Measurements from ENCODE around the gene PIK3C2G.
"Not testable (repeated sequence)": the region's sequence is repeated elsewhere in the genome, so short reads cannot be mapped to it uniquely, and the experiment has no call there.

Gene PIK3C2G

DNA sequence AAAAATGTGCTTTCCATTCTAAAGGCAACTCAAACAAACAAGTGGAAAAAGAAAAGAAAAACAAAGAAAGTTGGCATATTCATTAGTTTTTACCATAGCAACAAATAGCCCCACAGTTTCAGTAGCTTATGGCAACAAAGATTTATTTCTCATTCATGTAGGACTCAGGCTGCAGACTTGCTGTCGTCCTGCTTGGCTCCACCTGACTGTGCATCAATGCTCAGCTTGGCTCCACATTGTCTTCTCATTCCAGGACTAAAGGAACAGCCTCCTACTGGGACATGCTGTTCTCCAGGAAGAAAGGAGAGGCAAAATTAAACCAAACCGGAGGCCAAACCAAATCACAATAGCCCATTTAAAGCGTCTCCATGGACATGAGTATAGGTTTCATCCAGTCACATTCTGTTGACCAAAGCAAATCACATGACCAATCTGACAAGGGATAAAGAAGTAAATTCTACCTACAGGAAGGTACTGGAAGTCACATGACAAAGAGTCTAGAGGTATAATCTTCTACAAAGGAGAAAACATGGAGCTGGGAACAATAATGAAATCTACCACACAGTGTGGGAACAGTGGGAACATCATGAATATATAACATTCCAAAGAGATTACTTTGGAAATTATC lies 222.5 kb downstream of the PIK3C2G start:
- no peak for DNase-seq

DNA sequence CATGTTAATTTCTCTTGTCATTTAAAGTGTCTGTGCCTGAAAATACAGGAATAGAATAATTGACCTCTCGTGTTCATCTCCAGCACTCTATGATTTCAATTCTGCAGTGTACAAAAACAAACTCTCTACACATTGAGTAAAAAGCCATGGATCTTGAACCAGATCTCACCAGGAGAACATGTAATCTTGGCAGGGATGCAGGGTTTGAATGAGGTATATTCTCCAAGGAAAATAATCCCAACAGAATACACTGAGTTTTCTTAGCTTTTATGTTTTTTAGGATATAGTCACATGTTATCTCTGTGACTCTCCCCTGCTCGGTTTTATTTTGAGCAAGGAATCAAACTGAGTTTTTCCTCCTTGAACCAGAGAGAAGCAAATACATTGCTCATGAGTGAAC lies 224.7 kb downstream of the PIK3C2G start:
- no peak for DNase-seq

DNA sequence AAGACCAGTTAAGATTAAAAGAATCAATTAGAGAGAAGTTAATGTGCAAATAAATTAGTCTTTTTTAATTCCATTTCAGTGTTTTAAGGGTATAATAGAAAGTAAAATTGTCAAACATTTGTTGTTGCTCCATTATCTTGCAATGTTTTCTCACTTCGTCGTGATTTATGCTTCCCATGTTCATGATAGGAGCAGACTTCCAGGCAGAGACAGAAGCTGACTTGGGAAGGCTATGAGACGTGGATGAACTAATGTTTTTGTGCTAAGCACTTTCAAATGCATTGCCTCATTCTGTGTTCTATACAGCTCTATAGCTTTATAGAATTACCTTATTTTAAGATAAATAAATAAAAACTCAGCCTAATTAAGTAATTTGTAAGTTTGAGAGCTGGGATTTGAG lies 226.2 kb downstream of the PIK3C2G start:
- no peak for DNase-seq

DNA sequence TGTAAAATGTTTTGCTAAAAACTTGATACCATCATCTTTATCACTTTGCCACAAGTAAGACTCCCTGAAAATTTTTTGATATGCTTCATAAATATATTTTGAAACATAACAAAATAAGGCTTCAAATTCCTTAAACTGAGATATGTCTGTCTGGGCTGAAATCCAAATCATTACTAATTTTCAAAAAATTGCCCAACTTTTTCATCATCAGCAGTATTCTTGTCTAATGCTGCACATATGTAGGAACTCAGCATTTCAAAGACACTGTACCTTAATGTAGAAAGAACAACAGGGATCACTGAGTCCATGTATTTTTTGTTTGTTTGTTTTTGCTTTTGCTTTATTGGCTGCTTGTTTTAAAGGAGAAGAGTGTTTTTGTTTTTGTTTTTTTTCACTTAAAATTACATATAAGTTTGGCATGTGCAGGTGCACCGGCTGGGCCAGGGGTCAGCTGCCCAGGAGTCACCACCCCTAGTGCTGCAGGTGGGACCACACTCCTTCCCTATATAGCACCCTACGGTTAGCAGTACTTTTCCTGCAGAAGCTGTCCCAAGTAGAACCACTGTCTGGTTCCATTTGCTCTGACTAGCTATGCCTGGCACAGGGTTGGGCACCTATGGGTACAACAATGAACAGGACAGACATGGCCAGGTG lies 231.2 kb downstream of the PIK3C2G start:
- DNase-seq, result no peak

DNA sequence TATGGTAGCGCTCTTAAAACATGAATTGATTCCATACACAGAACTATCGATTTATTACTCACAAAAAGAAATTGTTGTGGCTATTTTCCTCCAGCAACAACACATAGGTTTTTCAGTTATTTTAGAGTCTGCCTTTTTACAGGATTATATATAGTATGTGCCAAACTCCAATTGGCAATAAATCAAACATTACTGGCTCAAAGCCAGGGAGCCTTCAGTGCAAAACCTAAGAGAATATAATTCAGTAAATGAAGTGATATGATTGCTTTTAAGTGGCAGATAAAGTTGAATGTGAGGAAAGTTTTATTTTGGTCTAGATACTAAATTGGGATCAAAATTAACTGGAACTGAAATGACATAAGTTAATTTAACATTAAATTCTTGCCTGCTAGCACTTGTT lies 234.8 kb downstream of the PIK3C2G start:
- no peak for DNase-seq

DNA sequence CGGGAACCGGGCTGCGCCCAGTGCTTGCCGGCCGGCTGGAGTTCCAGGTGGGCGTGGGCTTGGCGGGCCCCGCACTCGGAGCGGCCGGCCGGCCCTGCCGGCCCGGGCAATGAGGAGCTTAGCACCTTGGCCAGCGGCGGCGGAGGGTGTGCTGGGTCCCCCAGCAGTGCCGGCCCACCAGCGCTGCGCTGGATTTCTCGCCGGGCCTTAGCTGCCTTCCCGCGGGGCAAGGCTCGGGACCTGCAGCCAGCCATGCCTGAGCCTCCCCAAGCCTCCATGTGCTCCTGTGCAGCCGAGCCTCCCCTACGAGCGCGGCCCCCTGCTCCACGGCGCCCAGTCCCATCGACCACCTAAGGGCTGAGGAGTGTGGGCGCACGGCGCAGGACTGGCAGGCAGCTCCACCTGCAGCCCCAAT lies 238.8 kb downstream of the PIK3C2G start:
- not testable (repeated sequence) for DNase-seq

DNA sequence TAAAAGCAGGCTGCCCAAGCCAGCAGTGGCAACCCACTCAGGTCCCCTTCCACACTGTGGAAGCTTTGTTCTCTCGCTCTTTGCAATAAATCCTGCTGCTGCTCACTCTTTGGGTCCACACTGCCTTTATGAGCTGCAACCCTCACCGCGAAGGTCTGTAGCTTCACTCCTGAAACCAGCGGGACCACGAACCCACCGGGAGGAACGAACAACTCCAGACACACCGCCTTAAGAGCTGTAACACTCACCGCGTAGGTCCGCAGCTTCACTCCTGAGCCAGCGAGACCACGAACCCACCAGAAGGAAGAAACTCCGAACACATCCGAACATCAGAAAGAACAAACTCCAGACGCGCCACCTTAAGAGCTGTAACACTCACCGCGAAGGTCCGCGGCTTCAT lies 239.4 kb downstream of the PIK3C2G start:
- not testable (repeated sequence) for DNase-seq

DNA sequence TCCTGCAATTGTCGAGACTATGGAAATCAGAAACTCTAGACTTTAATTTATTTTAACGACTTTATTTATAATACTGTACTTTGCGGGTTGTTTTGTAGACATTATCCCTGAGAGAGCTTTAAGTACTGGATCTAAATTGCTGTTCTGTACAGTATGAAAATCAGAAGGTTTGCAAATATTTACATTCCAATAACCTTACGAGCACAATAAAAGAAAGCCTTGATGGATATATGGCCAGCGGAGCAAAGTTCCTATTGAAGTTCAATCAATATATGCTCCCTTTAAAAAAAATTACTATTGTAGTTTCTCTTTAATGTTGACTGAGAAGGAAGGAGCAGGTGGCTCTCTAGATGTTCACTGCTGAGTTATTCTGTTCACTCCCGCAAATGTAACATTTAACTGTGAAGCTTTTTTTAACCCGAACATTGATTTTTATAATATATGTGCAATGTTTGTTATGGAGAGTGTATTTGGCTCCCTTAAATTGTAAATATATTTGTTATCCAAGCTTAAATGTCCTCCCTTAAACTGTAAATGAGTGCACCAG lies 241.2 kb downstream of the PIK3C2G start:
- DNase-seq, result no peak

DNA sequence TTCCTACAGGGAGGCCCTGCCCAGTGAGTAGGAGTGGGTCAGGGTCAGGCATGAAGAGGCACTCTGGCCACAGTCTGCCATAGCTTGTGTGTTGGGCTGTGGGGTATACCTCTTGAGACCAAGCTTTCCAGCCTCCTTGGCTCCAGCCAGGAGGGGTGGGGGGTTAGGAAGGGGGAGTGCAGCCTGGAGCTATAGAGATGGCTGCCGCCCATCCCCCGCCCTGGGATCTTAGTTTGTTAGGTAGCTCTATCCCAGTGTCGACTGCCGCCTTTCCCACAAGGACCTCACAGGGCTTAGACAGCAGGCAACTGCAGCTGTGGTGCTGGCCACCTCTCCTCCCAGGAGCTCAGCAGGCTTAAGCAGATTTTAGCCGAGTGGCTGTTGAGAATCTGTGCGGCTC lies 260.1 kb downstream of the PIK3C2G start:
- no peak for DNase-seq

DNA sequence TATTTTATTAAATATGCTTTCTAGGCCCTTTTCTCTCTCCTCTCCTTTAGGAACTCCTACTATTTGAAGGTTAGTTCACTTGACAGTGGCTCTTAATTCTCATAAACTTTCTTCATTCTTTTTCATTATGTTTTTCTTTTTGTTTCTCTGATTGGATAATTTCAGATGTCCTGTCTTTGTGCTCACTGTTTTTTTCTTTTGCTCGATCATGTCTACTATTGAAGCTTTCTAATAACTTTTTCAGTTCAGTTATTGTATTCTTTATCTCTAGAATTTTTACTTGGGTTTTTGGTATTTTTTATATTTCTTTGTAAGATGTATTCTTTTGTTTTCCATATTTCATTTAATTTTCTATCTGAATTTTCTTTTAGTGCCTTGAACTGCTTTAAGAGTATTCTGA lies 261.5 kb downstream of the PIK3C2G start:
- no peak for DNase-seq

DNA sequence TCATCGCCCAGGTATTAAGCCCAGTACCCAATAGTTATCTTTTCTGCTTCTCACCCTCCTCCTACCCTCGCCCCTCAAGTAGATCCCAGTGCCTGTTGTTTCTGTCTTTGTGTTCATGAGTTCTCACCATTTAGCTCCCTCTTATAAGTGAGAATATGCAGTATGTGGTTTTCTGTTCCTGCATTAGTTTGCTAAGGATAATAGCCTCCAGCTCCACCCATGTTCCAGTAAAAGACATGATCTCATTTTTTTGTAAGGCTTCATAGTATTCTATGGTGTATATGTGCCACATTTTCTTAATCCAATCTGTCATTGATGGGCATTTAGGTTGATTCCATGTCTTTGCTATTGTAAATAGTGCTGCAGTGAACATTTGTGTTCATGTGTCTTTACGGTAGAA lies 281.2 kb downstream of the PIK3C2G start:
- DNase-seq, result not testable (repeated sequence)

DNA sequence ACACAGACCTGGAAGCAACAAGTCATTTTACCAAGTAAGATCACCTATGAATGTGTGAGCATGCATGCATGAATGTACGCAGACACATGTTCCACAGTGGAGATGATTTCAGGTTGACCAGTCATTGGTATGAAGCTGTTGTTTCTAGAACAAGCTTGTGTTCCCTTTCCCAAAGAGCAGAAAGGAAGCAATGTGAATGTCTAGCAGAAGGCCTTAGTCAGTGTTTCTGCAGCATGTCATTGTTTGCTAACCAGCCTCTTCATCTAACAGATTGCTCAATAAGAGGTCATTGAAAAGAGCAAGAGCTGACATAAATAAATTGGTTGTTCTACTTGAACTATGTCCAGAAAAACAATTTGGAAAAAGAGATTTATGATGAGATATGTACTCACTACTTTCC lies 285.1 kb downstream of the PIK3C2G start:
- DNase-seq, result no peak

DNA sequence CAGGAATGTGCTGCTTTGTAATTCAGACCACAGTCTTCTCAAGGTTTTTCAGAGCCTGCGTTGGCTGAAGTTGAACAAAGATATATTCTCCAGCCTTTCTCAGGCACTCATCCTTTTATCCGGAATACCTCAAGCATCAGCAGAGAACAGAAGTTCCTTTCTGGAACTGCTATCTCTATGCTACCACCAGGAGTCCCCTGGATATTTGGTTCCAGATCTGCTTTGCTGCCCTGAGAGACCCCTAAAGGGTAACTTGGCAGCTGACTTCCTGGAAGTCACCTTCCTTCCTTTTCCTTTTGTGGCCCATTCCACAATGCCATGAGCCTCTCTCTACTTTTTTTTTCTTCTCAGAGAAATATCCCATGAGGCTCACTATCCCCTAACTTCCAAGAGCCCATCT lies 288.3 kb downstream of the PIK3C2G start:
- DNase-seq, result no peak

DNA sequence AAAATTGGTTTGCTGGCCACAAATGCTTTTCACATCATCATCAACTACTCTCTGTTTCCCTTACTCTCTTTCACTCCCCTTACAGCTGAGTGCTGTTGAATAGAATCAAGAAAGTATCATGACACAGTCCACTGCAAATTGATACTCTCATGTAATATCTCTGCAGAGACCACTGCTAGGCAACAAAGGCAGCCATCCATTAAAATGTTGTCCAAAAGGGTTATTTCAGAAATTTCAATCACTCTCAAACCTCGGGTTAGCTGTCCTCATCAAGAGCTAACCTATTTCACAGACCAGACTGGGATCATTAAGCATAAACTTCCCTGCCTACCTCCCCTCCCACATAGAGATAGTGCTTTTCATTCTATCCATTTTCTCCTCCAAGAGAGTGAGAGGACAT lies 289.8 kb downstream of the PIK3C2G start:
- DNase-seq, result no peak

DNA sequence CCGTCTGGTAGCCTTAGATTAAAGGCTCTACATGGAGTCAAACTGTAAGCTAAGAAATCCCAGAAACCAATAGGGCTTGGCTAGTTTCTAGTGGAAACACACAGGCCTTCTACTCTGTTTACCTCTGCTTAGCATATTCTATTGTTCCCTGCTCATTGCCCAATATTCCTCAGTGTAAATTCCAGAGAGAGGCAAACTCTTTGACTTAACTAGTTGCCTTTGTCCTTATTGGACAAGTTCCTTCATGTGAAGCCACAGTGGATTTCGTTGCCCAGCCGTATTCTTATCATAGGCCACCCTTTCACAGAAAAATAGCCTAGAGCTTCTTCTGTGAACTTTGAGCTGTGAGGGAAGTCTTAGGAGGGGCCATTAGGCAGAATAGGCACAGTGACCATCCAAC lies 290.4 kb downstream of the PIK3C2G start:
- DNase-seq, result no peak

DNA sequence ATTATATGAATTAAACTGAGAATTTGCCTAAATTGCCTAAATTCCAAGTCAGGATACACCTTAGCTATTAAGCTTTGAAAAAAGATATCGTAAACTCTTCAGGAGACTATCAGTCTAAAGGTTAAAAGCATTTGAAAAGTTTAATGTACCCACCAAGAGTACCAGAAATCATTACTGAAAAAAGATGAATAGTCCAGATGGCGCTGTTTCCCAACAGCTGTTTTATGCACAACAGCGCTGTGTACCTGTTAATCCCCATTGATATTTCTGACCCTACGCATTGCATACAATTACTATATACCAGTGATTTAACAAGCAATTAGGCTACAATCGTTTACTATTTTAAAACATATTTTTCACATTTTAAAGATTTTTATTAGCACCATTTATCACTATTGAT lies 291.5 kb downstream of the PIK3C2G start:
- DNase-seq, result no peak

DNA sequence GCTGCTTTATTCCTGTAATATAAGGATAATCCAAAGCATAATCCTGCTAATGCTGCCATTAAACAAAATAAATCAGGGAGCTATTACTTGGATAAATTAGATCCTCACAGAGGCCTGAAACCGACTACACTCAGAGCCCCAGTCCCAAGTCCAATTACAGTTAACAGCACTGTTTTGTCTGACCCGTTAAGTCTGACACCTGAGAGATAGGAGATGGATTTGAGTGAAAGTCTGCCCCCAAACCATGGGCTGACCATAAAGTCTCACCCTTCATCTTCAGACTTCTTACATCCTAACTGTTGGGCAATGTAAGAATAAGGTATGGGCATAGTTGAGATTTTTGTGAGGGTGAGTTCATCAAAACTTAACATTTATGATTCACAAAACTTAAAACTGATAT lies 294.8 kb downstream of the PIK3C2G start:
- no peak for DNase-seq

DNA sequence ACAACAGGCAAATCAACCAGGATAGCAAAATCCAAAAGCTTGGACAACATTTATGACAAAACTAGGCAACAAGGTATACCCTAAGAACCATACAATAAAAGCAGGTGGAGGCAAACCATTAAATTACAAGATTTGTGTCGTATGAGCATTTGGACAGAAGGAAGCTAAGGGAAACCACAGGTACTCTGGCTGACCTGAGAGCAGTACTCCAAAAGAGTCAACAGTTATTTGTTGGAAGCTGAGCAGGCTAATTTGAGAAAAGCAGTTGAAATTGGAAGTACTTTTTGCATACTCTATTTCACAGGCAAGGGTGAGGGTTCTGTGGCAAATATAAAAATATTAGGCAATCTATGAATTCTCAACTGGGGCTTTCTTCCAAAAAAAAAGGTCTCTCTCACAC lies 297.9 kb downstream of the PIK3C2G start:
- no peak for DNase-seq

DNA sequence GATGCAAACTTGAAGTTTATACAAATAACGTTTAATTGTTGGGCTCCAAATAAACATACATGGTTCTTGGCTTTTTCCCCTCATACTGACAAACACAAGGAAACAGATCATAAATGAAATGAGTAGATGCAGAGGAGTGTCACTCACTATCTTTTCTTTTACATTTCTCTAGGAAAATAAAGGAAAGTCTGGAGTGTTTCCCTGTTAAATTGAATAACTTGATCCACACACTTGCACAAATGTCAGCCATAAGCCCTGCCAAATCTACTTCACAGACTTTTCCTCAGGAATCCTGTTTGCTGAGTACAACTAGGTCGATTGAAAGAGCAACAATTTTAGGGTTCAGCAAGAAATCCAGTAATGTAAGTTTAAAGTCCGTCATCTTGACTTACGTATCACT lies 301.2 kb downstream of the PIK3C2G start:
- DNase-seq, result no peak

DNA sequence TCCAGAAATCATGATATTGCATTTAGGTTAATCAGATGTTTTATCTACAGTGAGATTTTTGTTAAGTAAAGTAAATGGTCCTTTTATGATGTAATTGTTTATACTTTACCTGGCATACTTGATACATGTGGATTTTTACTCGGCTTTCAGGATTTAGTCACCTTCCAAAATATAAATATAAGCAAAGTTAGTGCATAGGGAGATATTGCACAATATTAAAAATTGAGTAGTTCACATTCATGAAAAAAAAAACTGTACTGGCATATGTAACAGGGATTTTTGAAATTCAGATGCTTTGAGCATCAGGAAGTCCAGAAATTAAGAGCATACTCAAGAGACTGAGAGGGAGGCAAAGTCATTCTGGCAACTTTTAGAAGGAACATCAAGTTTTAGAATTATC lies 303.0 kb downstream of the PIK3C2G start:
- no peak for DNase-seq

DNA sequence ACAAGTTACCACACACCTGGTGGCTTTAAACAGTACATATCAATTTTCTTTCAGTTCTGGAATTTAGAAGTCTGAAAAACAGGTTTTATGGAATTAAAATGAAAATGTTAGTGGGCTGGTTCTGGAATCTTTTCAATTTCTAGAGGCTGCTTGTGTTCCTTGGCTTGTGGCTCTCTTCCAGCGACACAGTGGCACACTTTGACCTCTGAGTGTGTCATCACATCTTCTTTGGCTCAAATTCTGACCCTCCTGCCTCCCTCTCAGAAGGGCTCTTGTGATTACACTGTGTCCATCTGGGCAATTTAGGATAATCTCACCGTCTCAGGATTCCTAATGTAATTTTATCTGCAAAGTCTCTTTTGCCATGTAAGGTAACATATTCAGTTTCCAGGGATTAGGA lies 306.5 kb downstream of the PIK3C2G start:
- DNase-seq, result no peak

DNA sequence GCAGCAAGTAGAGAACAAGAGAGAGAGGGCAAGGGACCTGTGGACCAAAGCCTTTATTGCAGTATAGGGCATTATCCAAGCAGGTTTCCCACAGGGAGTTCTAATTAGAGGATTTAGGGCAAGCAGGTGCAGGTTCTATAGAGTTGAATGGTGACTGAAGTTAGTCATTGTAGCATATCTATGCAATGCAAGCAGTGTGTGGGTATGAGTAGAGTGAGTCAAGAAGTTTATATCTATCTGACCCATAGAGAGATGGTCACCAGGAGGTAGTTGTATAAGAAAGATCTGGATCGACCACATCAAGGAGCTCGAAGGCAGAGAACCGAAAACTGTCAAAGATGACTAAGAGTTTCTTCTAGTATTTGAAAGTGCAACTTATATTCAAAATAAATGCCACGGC lies 309.2 kb downstream of the PIK3C2G start:
- DNase-seq, result no peak

DNA sequence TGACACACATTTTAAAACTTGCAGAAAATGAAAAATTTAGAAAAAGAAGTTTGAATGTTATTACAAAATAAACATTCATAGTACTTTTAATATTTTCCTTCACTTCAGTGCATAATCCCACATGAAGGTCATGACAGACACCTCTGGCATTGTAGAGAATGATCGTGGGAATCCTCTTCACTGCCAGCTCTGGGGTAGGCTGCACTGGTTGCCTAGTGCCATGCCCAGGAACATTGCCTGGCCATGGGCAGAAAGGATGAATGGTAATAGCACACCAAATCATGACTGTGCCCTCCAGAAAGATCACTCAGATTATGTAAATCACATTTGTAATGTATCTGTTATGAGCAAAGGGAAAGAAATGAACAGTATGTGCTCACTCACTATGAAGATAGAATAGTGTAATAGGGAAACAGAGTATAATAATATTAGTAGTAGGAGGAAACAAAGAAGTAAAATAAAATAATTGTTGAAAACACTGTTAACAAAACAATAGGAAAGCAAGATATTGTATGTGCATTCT lies 314.8 kb downstream of the PIK3C2G start:
- no peak for DNase-seq

DNA sequence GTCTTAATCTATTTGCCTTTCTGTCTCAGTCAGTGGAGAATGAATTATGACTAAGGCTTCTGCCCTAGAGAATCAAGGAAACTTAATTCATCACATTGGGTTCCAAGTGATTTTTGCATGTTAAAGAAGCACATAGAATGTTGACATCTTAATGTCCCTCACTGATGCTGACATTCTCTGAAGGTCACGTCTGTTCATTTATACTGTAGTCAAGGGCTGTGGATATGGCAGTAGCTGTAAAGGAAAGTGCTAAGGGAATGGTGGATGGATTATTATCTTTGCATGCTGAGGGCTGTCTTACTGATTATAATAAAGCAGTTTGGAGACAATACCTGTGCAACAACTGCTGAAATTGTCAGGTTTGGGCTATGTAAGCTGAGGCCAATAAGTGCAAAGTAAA lies 315.3 kb downstream of the PIK3C2G start:
- DNase-seq, result no peak

DNA sequence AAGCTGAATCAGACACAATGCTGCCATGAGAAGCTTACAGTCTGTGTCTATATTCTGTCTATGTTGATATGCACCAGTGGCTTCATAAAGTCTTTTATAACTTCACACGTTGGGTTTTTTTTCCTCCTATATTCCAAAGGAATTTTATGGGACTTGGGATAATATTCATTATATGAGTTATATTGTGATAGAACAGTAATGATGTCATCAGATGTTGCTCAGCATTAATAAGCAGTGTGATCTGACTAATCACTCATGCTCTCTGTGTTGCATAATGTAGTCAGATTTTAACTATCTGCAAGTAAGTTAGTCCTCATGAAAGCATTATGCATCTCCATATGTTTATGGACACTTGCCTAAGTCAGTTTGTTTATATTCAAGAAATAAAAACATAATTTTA lies 316.9 kb downstream of the PIK3C2G start:
- DNase-seq, result no peak
